ENCODE measurements around the gene AFF3.

DNA sequence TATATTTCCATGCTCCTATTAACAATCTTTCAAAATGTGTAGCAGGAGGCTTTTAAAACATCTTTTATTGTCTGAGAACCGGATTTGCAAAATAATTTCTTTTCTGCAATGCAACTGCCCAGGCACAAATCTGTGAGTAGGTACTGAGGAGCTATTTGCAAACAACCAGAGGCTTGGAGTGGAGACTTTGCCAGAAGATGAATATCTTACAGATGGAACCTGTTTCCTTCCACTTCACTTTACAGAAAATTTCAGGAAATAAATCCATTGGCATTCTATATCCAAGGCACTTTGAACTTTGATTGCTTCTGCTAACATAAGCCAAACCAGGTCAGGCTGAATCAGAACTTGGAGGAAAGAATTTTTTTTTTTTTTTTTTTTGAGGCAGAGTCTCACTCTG lies 415.2 kb downstream of the AFF3 start:
- TF ChIP-seq, protein P1, sequence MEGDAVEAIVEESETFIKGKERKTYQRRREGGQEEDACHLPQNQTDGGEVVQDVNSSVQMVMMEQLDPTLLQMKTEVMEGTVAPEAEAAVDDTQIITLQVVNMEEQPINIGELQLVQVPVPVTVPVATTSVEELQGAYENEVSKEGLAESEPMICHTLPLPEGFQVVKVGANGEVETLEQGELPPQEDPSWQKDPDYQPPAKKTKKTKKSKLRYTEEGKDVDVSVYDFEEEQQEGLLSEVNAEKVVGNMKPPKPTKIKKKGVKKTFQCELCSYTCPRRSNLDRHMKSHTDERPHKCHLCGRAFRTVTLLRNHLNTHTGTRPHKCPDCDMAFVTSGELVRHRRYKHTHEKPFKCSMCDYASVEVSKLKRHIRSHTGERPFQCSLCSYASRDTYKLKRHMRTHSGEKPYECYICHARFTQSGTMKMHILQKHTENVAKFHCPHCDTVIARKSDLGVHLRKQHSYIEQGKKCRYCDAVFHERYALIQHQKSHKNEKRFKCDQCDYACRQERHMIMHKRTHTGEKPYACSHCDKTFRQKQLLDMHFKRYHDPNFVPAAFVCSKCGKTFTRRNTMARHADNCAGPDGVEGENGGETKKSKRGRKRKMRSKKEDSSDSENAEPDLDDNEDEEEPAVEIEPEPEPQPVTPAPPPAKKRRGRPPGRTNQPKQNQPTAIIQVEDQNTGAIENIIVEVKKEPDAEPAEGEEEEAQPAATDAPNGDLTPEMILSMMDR (IDR thresholded peaks at IDR 0.05): no peak
- no peak for TF ChIP-seq POLR2A (IDR thresholded peaks at IDR 0.05)

Measured in lower leg skin (tissue), 3 donors.